ENCODE results near the gene GJB4.
"Not testable (repeated sequence)": the region's sequence is repeated elsewhere in the genome, so short reads cannot be mapped to it uniquely, and the experiment has no call there.

The GJB4 gene

GRCh38 chr1:34759503-34760357 lies at the start of gene GJB4:
TSS of gene GJB4 (plus strand) at chr1:34759740. CDS start at chr1:34761255, 1,515 bp downstream.
- no peak for DNase-seq

GRCh38 chr1:34710812-34711211 lies 48.7 kb upstream of the GJB4 start:
- no peak for DNase-seq

- DNase-seq, result no peak
These were observed 48.1 kb upstream of the GJB4 start for GRCh38 chr1:34711485-34711884.

DNA sequence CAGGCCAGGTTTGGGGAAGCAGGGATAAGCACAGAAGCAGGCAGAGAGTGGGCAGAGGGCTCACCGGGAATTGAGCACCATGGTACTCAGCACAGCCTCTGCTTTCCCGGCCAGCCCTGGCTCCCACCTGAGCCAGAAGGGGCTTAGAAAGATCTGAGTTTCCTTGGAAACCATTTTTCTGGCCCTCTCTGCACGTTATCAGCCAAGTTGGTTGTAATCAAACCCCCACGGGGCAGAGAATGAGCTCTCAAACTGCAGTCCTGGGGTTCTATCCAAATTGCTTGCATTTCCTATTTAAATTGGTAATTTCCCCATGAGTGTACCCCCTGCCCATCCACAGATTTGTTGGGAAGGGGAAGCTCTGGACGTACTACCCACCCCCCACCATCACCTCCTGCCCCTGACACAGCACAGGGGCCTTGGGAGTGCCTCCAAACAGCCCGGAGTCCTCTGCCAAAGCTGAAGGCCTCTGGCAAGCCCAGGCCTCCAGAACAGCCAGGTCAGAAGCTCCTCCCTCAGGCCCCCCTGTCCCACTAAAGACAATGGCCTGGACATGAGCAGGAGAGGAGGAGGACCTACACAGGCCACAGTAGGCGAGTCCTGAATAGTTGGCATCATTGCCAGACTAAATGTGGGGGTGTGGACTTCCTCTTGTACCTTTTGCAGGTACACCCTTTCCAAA lies 47.4 kb upstream of the GJB4 start:
- DNase-seq, result no peak

DNA sequence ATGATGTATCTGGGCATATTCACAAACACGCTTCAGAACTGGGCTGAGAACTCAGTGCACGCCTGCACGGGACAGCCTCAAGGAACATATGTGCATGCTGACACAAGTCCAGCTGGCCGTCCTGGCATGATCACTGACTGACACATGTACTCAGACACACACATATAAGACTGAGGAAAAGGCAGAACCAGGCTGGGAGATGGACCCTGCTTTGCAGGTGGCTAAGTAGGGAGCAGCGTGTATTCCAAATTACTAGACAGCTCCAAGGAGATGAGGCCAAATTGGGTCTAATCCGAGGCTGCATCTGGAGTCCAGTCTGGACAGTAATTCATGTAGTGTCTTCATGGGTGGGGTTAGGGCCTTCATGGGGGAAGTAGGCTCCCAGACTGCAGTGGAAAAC lies 46.1 kb upstream of the GJB4 start:
- DNase-seq, result no peak

DNA sequence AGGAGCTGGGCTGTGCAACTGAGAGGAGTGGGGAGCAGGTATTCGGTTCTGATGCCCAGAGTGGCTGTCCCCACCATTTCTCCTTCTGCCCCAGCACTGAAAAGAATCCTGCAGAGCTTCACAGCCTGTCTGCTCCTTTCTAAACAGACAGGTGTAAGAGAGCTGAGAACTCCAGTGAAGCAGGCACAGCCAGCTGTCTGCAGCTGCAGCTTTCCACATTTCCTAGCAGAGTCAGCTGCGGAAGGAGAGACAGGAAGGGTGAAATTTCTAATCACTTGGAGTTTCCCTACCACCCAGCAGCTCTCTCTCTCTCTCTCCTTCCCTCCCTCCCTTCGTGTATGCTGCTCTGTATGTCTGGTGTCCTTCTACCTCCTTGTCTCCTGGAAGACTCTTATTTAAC lies 45.2 kb upstream of the GJB4 start:
- no peak for DNase-seq

DNA sequence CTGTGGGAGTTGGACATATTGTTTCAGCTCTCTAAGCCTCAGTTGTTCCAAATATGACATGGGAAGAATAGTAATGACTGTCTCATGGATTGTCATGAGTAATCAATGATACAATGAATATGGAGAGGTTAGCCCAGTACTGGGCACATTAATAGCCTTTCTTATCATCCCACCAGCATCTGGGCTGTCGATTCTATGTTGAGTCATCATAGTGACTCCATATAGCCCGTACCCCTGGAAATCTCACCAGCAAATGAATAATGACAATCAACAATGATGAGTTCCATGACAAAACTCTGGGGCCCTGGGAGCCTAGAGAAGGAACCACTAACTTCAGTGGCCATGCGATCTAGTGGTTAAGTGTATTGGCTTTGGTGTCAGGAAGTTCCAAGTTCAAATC lies 44.4 kb upstream of the GJB4 start:
- DNase-seq, result no peak

GRCh38 chr1:34721241-34721640 lies 38.3 kb upstream of the GJB4 start:
- DNase-seq, result no peak

- no peak for DNase-seq
These were observed 37.7 kb upstream of the GJB4 start for GRCh38 chr1:34721646-34722355.

- DNase-seq, result no peak
These were observed 32.7 kb upstream of the GJB4 start for GRCh38 chr1:34726861-34727260.

GRCh38 chr1:34730485-34730884 lies 29.1 kb upstream of the GJB4 start:
- no peak for DNase-seq

GRCh38 chr1:34732831-34733230 lies 26.7 kb upstream of the GJB4 start:
- DNase-seq, result not testable (repeated sequence)

- no peak for DNase-seq
These were observed 22.8 kb upstream of the GJB4 start for GRCh38 chr1:34736692-34737091.

- not testable (repeated sequence) for DNase-seq
These were observed 22.3 kb upstream of the GJB4 start for GRCh38 chr1:34737236-34737635.

DNA sequence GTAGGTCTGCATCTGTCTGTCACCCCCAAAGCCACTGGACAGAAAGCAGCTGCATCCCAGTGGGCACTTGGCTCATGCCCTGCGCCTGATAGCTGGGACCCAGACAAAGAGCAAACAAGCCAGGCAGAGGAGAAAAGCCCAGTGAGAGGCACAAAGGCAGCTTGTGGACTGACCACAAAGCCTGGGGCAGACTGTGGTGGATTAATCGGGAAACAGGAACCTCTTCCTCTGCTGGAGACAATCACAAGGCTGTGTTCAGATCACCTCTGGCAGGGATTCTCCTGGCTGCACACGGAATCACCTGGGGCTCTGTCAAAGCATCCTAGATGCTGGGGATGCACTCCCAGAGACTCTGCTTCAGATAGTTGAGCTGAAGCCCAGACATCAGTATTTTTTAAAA lies 19.9 kb upstream of the GJB4 start:
- peak; percentile 30 for DNase-seq

GRCh38 chr1:34740161-34740868 lies 19.2 kb upstream of the GJB4 start:
- DNase-seq, result peak; percentile 80

GRCh38 chr1:34742667-34743270 lies 16.8 kb upstream of the GJB4 start:
- peak; percentile 89 for DNase-seq

GRCh38 chr1:34743775-34744174 lies 15.8 kb upstream of the GJB4 start:
- no peak for DNase-seq

DNA sequence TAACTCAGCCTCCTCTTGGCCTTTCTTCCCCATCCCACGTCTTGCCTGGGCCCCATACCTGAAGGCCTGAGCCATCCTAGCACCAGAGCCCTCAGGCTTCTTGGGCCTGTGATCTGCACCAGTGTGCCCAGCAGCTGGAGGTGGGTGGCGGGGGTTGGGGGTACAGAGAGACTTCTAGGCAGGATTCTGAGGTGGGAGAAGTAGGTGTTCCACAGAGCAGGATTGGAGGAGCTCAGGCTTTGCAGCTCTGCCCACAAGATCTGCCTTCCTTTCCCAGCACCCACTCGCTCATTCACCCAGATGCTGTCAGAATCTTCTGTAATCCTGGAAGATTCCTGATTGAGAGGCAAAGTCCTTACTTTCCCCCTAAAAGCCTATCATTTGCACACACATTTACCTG lies 14.7 kb upstream of the GJB4 start:
- no peak for DNase-seq

DNA sequence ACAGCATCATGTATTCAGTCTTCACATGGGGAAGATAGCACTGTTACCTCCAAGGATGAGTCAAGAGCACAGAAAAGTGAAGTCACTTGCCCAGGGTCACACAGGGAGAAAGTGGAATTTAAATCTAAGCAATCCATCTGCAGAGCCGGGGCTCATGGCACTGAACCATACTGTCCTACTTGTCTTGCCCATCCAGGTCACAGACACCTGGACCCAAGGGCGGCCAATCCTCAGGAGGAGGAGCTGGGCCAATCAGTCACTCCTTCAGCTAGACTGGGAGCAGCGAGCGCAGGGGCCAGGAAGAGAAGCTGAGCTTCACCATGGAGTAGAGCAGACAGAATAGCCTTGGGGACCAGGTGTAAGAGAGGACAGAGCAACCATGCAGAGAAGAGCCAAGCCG lies 13.9 kb upstream of the GJB4 start:
- no peak for DNase-seq

GRCh38 chr1:34746101-34746500 lies 13.4 kb upstream of the GJB4 start:
- no peak for DNase-seq

DNA sequence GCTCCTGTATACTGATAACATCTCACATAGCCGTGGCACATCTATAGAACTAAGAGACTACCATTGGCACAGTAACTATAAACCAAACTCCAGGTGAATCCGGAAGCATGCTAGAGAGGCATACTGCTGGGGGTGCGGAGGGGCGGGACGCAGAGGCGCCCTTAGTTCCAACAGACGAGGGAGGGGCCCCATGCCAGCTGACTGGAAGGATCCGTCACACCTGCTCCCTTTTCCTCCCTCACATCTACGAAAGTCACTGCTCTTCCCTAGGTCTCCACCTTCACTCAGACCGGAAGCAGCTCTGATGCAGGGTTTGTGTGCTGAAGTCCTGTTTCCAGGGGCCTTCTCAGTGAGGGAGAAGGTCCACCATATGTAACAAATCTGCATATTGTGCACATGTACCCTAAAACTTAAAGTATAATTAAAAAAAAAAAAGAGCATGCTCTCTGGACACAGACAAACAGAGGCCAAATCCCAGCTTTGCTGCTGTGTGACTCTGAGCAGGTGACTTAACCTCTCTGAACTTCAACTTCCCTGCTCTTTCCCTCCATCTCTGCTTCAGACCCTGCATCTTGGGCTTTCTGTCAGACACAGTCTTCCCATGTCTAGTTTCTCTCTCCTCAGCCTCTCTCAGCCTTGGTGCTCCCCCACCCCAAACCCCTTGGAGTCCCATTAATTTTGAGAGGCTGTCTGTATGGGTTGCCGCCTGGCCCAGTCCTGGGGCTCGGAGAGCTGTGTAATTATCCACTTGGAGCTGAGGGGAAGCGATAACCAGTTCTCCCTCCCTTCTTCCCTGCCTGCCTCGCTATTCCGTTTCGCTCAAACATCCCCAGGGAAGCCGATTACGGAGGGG lies 12.5 kb upstream of the GJB4 start:
- DNase-seq, result no peak
